Stimulated activated naive CD8-positive, alpha-beta T cell treated with anti-CD3 and anti-CD28 coated beads, Interleukin-15, Interleukin-2, amounts not matched to agents 100 ng/mL and 50 ng/mL, for 24 hours (primary cell): Measurements from ENCODE around the gene GALNT17.
"Not testable (repeated sequence)": the region's sequence is repeated elsewhere in the genome, so short reads cannot be mapped to it uniquely, and the experiment has no call there.

ENCODE experiments used
- H3K27ac Mint-ChIP-seq: one replicate; pipeline ENCODE4 v1.8.0; 2021; ENCODE audit warnings: mild to moderate bottlenecking, mixed read lengths
- H3K27me3 Mint-ChIP-seq: one replicate; pipeline ENCODE4 v1.8.0; 2021; ENCODE audit warnings: mixed read lengths
- H3K36me3 Mint-ChIP-seq: one replicate; pipeline ENCODE4 v1.8.0; 2021; ENCODE audit warnings: low read depth, mixed read lengths
- H3K4me1 Mint-ChIP-seq: one replicate; pipeline ENCODE4 v1.8.0; 2021; ENCODE audit warnings: low read depth, mixed read lengths
- H3K4me3 Mint-ChIP-seq: one replicate; pipeline ENCODE4 v1.8.0; 2021; ENCODE audit warnings: mild to moderate bottlenecking, mixed read lengths
- H3K9me3 Mint-ChIP-seq: one replicate; pipeline ENCODE4 v1.8.0; 2021; ENCODE audit warnings: mixed read lengths

Gene GALNT17

DNA sequence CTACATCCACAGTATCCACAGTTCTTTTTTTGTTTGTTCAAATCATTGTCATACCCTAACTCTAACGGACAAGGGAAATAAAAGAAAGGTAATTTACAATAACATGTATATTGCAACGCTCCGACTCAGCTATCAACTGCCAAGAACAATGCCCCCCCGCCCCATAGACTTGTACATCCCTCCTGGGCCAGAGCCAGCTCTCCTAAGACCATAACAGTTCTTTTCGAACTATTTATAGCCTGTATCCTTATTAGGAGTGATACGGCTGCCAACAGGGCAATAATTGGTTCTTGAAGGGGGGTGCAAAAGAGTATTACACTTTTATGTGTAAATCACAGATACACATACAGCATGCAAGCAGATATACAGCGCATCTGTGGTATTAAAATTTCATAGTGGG is 495.7 kb downstream of the GALNT17 start:
- Mint-ChIP-seq H3K9me3 (peaks cover 8% of the 10 kb centered on the region), H3K36me3 (no peaks in the 10 kb centered on the region), H3K27me3 (no peaks in the 10 kb centered on the region), H3K4me3 (no peak overlapping the region), H3K27ac (no peak overlapping the region), H3K4me1 (no peaks in the 10 kb centered on the region)

DNA sequence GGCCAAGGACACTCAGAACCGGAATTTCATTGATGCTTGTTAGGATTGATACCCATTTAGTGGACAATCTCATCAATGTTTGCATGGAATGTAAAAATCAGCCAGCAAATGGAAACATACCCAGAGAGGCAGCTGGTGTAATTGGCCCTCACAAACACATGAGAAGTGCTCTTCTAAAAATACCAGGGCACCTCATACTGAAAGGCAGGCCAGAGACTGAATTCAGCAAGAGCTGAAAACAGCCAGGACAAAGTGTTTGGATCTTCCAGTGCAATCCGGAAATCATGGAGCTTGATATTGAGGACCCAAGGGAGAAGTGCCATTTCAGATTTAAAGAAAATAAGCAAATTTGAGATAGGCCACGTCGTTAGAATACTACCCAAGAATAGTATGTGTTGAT is 498.6 kb downstream of the GALNT17 start:
- Mint-ChIP-seq H3K4me3 (no peak overlapping the region), H3K27ac (no peak overlapping the region), H3K9me3 (no peaks in the 10 kb centered on the region), H3K4me1 (no peaks in the 10 kb centered on the region), H3K27me3 (no peaks in the 10 kb centered on the region), H3K36me3 (no peaks in the 10 kb centered on the region)

DNA sequence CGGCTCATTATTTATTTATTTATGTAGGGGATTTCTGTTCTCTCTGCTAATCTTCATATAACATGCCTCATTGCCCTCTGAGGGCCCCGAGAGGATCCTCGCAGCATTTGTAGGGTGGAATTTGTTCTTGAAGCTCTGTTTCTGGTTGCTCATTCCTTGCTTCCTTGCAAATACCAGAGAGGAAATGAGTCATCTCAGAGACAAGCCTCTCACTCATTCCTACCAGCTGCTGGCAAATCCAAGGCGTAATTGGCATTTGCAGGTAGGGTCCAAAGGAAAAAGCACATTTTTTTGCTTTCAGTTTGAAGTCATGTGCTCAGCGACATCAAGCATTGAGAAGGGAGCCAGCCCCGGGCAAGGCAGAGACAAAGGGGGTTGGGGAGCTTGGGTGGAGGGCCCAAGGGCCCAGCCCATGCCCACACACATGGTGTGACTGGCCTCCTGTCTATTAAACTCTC is 501.6 kb downstream of the GALNT17 start:
- no peaks in the 10 kb centered on the region for H3K36me3 Mint-ChIP-seq
- H3K4me3 Mint-ChIP-seq = no peak overlapping the region
- no peaks in the 10 kb centered on the region for H3K4me1 Mint-ChIP-seq
- no peak overlapping the region for H3K27ac Mint-ChIP-seq
- H3K9me3 Mint-ChIP-seq = peaks cover 5% of the 10 kb centered on the region
- no peaks in the 10 kb centered on the region for H3K27me3 Mint-ChIP-seq

DNA sequence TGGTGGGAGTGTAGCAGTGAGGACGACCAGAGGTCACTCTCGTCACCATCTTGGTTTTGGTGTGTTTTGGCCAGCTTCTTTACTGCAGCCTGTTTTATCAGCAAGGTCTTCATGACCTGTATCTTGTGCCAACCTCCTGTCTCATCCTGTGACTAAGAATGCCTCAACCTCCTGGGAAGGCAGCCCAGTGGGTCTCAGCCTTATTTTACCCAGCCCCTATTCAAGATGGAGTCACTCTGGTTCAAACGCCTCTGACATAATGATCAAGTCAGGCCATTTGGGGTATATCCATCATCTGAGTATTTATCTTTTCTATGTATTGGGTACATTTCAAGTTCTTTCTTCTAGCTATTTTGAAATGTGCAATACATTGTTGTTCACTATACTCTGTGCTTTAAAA is 503.9 kb downstream of the GALNT17 start:
- H3K27ac Mint-ChIP-seq, H3K9me3 Mint-ChIP-seq, H3K4me1 Mint-ChIP-seq: not testable (repeated sequence)

DNA sequence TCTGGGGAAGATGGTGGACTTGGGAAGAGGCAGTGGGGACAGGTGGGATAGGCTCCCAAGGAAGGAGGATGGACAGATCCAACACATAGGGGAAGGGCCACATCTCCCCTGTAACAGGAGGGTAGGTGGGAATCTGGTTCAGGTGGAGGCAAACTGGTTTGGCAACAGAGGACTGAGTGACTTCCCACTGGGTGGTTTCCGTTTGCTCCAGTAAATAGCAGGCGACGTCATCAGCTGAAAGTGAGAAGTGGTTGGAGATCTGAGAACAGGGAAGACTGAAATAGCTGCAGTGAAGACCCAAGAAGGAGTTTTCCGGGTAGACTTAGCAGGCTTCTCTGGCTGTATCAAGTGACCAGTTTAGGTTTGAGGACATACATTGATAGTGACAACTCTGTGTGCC is 504.4 kb downstream of the GALNT17 start:
- Mint-ChIP-seq H3K4me3 (no peak overlapping the region), H3K4me1 (no peaks in the 10 kb centered on the region)

More for the DNA sequence above, 503.9 kb downstream of the GALNT17 start:
- not testable (repeated sequence) for H3K4me3 Mint-ChIP-seq, H3K27me3 Mint-ChIP-seq, H3K36me3 Mint-ChIP-seq

DNA sequence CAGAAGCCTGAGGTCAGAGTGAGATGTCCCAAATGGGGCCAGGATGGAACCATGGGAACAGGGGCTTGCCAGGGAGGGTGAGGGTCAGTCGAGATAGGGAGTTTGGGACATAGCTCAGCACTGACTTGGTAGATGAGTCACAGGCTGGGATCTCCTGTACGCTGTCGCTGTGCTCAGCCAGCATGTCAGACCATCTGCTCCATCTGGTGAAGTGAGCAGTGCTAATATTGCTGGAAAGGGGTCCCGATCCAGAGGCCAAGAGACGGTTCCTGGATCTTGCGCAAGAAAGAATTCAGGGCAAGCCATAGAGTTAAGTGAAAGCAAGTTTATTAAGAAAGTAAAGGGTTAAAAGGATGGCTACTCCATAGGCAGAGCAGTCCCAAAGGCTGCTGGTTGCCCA is 505.6 kb downstream of the GALNT17 start:
- Mint-ChIP-seq H3K27ac (no peak overlapping the region), H3K9me3 (peaks cover 7% of the 10 kb centered on the region), H3K36me3 (no peaks in the 10 kb centered on the region), H3K4me1 (no peaks in the 10 kb centered on the region), H3K27me3 (no peaks in the 10 kb centered on the region), H3K4me3 (no peak overlapping the region)

More for the DNA sequence above, 504.4 kb downstream of the GALNT17 start:
- no peaks in the 10 kb centered on the region for H3K27me3 Mint-ChIP-seq
- H3K36me3 Mint-ChIP-seq = no peaks in the 10 kb centered on the region
- peaks cover 7% of the 10 kb centered on the region for H3K9me3 Mint-ChIP-seq
- no peak overlapping the region for H3K27ac Mint-ChIP-seq

DNA sequence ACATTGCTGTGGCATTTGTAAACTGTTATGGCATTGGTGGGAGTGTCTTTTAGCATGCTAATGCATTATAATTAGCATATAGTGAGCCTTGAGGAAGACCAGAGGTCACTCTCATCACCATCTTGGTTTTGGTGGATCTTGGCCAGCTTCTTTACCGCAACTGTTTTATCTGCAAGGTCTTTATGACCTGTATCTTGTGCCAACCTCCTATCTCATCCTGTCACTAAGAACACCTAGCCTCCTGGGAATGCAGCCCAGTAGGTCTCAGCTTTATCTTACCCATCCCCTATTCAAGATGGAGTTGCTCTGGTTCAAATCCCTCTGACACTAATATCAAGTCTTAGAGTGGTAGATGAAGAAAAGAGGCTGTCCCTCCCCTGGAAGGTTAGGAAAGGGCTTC is 506.2 kb downstream of the GALNT17 start:
- Mint-ChIP-seq H3K4me1 (no peaks in the 10 kb centered on the region), H3K27ac (no peak overlapping the region), H3K9me3 (peaks cover 7% of the 10 kb centered on the region), H3K27me3 (no peaks in the 10 kb centered on the region), H3K4me3 (no peak overlapping the region), H3K36me3 (no peaks in the 10 kb centered on the region)

DNA sequence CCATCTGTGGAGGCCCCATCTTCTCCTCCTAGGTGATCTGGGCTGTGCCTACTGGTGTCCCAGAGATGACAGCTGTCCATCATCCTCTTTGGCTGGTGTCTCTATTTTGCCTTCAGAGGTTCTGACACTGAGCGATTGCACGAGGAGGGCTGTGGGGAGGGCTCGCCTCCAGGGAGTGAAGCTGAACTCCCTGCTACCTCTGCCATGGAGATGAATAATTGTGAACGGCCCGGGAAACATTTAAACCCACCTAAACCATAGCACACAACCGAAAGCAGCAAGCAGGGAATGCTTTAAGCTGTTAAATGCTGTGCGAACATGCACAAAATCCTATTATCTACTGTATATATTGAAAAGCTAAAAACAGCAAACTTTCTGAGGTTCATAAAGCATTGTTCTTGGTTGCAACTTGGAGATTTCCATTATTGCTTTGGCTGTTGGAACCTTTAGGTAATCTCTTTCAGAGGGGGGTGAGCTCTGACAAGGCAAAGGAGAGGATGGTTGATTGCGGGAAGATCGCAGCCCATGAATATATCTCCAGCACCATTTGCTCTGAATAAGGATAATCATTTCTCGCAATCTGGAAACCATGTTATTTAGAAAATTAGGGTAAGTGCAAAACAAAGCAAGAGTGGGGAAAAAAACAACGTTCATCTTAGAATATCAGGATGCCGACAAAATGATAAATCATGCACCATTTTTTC is 507.6 kb downstream of the GALNT17 start:
- Mint-ChIP-seq H3K36me3 (no peaks in the 10 kb centered on the region), H3K4me3 (no peak overlapping the region), H3K27ac (no peak overlapping the region)

DNA sequence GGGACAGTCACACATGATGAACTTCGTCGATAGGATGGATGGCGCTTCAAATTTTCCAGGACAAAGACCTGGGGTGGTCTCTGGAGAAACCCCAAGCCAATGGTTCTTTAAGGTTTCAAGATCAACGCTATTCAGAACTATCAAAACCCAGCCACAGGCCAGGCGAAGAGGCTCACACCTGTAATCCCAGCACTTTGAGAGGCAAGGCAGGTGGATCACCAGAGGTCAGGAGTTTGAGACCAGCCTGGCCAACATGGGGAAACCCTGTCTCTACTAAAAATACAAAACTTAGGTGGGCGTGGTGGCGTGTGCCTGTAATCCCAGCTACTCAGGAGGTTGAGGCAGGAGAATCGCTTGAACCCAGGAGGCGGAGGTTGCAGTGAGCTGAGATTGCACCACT is 511.1 kb downstream of the GALNT17 start:
- H3K36me3 Mint-ChIP-seq, H3K4me3 Mint-ChIP-seq, H3K27me3 Mint-ChIP-seq, H3K4me1 Mint-ChIP-seq, H3K27ac Mint-ChIP-seq: not testable (repeated sequence)
- peaks cover 19% of the 10 kb centered on the region for H3K9me3 Mint-ChIP-seq

More for the DNA sequence above, 507.6 kb downstream of the GALNT17 start:
- no peaks in the 10 kb centered on the region for H3K4me1 Mint-ChIP-seq
- no peaks in the 10 kb centered on the region for H3K27me3 Mint-ChIP-seq
- peaks cover 7% of the 10 kb centered on the region for H3K9me3 Mint-ChIP-seq

DNA sequence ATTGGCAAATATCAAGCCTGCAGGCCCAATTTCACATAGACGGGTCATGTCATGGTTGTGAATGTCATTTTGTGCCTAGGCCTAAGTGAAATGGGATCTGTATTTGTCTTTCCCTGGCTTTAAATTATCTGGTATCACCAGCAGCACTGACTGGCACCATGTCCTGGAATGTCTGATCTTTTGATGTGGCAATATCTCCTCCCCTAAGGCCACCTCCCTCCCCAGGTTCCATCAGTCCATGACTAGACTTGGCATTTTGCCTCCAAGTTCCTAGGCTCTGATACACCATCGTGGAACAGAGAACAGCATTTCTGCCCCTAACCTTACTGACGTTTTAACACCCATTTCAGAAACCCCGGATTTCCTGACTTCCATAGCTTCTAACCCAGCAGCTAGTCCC is 513.9 kb downstream of the GALNT17 start:
- Mint-ChIP-seq H3K9me3 (peaks cover 18% of the 10 kb centered on the region), H3K27me3 (no peaks in the 10 kb centered on the region), H3K4me3 (no peak overlapping the region), H3K4me1 (no peaks in the 10 kb centered on the region), H3K27ac (no peak overlapping the region), H3K36me3 (no peaks in the 10 kb centered on the region)

DNA sequence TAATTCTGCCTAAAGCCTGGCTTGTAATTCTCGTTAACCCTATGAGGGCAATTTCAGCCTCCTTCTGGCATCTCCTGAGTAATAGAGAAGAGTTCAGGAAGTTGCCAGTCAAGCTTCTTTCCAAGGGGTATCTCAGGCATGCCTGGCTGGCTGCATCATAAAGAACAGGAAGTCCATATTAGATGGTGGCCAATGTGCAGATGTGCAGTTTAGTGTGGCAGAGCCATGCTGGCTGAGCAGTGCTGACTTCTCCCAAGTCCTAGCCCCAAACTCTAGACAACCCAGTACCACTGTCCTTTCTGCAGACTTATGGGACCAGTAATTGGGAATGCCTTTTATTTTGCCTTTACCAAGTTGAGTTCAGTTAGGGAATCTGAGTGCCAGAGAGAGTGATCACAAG is 517.9 kb downstream of the GALNT17 start:
- Mint-ChIP-seq H3K4me1 (no peaks in the 10 kb centered on the region), H3K27me3 (no peaks in the 10 kb centered on the region), H3K9me3 (peaks cover 21% of the 10 kb centered on the region), H3K4me3 (no peak overlapping the region), H3K36me3 (no peaks in the 10 kb centered on the region), H3K27ac (no peak overlapping the region)

DNA sequence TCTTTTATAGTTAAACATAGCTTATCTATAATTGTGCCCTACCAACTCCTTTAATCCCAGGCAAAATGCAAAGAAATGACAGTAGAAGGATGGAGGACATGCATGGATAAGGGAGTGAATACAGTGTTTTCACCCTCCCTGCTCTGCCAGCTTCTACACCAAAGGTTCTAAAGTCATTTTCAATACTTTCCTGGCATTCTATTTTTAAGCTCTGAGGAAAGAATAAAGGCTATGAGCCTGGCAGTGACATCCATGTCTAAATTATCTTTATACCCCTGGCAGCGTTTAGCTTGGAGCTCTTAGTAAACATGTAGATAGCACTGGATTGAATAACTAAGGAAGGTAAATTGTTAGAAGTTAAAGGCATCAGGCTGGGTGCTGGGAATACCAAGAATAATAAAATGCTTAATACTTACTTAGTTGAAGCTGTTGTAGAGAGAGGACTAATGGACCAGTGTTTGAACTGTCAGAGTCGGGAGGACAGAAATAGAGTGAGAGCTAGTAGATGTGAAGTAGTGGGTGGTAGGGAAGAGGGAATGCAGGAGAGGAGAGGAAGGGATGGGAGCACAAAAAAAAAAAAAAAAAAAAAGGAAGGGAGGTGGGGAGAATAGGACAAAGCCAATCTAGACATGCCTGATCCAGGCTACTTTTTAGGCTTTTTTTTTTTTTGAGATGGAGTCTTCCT is 518.9 kb downstream of the GALNT17 start:
- H3K36me3 Mint-ChIP-seq = no peaks in the 10 kb centered on the region
- no peak overlapping the region for H3K4me3 Mint-ChIP-seq
- no peaks in the 10 kb centered on the region for H3K27me3 Mint-ChIP-seq
- no peaks in the 10 kb centered on the region for H3K4me1 Mint-ChIP-seq
- H3K9me3 Mint-ChIP-seq = peaks cover 14% of the 10 kb centered on the region
- H3K27ac Mint-ChIP-seq = no peak overlapping the region

DNA sequence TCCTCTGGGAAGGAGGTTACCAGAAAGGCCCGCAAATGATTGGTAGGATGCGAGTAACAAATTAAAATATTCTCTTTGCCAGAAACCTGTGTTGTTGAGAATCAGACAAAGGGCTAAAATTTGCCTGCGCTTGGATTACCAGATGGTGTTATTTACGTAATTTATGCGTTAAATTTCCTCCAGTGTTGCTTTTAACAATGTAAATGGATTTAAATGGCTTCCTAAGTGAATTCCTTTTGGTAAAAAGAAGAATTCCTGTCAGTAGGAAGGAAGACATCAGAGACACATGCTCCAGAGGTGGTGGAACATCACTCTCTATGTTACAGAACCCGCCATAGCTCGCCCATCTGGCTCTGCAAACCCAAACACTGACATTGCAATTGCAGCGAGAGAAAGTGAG is 520.6 kb downstream of the GALNT17 start:
- Mint-ChIP-seq H3K27ac (no peak overlapping the region), H3K9me3 (peaks cover 12% of the 10 kb centered on the region), H3K36me3 (no peaks in the 10 kb centered on the region), H3K4me1 (no peaks in the 10 kb centered on the region), H3K27me3 (no peaks in the 10 kb centered on the region), H3K4me3 (no peak overlapping the region)

DNA sequence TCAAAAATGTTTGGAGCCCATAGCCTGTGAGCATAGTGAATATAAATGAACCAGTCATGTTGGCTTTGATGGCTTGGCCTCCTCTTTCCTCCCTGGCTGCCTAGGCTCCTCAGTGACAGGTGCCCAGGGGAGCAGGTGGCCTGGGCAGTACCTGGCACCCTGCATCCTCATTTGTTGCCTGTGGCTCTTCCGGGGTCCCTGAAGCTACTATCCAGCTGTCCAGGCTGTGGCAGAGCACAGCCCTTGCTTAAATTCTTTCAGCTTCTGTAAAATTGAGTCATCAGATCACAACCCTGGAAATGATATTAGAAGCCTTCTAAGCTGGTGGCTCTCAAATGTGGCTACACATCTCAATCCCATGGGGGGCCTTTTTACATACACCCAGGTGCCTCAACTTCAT is 525.4 kb downstream of the GALNT17 start:
- no peaks in the 10 kb centered on the region for H3K4me1 Mint-ChIP-seq
- H3K27me3 Mint-ChIP-seq = no peaks in the 10 kb centered on the region
- peaks cover 11% of the 10 kb centered on the region for H3K9me3 Mint-ChIP-seq
- H3K4me3 Mint-ChIP-seq = no peak overlapping the region
- no peaks in the 10 kb centered on the region for H3K36me3 Mint-ChIP-seq
- no peak overlapping the region for H3K27ac Mint-ChIP-seq

DNA sequence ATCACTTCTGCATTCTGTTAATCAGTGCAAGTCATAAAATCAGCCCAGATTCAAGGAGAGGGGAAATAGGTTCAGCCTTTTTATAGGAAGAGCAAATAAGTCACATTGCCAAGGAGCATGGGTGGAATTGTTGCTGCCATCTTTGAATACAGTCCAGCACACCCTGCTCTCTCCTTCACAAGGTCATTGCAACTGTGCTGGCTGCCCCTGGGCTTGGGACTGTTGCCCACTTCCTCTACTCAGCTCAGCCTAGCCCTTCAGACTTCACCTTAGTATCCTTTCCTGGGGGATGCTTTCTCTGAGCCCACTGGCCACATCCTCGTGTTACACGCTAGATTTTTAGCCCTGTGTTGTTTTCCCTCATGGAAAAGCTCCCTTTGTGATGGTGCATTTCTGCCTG is 527.7 kb downstream of the GALNT17 start:
- H3K4me1 Mint-ChIP-seq = no peaks in the 10 kb centered on the region
- H3K36me3 Mint-ChIP-seq = no peaks in the 10 kb centered on the region
- H3K9me3 Mint-ChIP-seq = peaks cover 11% of the 10 kb centered on the region
- no peak overlapping the region for H3K4me3 Mint-ChIP-seq
- H3K27me3 Mint-ChIP-seq = no peaks in the 10 kb centered on the region
- H3K27ac Mint-ChIP-seq = no peak overlapping the region
